OCI-M1 (cell line): ENCODE data around the gene ANGPT4.
"Not testable (repeated sequence)": the region's sequence is repeated elsewhere in the genome, so short reads cannot be mapped to it uniquely, and the experiment has no call there.

Experiments used
- DNase-seq: peaks from one replicate; lab custom pipeline; 2025; lab: John Stamatoyannopoulos, UW

ANGPT4 gene

DNA sequence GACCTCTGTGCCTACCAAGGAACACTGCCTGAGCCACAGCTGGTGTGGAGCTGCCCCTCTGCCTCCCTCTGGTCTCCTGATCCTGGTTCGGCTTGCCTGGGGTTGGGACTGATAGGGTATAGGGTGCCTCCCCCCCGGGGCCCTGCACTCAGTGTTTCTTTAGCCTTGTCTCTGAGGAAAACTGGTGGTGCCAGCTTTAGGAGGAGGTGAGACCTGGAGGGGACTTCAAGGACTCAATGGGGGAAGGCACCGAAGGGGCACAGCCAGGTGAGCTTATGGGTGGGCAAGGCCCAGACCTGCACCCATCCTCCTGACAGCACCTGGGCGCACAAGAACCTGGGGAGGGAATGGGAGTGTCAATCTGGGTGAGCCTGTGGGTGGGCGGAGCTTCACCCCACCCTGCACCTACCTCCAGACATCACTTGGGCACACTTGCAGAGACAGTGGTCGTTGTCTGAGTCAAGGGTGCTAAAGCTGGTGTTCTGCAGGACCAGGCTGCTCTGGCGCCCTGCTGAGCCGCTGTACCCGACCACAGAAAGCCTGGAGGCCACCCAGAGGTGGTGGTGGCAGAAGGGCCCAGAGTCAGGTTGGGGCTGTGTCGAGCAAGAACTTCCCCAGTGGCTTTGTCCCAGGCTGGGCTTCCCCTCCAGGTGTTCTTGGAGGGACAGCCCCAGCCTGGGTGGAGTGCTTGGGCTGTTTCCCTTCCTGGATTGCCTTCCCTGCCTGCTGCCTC lies 42.1 kb downstream of the ANGPT4 start:
- no peak for DNase-seq

DNA sequence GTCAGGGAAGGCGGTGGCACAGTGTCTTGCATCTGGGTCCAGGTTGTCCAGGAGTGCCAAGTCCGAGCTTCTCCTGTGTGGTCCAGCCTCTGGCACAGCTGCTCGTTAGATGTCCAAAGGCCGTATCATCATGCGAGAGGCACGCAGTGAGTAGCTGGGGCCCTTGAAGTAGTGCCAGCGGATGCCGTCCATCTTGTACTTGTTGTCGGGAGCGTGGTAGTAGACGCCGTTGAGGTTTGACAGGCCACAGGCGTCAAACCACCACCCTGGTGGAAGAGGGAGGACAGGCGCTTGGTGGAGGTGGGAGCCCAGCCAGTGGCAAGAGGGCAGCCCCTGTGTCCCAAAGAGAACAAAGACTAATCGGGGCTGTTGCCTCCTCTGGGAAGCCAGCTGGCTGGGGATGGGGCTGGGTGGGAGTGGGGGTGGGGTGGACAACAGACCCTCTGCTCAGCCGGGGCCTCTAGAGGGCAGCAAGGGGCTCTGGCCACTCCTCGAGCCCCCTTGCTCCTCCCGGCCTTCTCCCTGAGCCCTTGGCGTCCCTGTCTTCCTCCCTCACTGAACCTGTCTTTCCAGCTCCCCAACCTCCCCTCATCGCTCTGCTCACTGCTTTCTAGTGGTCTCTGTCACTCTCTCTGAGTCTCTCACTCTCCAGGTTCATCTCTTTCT lies 43.1 kb downstream of the ANGPT4 start:
- no peak for DNase-seq

DNA sequence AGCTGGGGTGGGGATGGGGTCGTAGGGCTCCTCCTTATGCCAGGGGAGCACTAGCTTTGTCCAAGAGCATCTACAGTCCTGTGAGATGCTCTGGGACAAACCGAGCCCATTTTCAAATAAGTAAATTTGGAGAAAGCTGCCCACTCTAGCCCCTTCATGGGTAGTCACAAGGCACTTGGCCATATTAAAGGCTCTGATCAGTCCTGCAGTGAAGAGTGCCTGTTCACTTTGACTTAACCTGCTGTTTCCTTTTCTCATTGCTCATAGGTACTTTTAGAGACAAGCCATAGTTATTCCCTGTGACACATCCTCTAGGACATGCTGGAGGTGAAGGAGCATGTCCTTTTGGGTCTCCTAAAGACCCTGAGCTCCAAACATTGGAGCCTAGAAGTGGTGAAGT lies 44.2 kb downstream of the ANGPT4 start:
- DNase-seq, result no peak

DNA sequence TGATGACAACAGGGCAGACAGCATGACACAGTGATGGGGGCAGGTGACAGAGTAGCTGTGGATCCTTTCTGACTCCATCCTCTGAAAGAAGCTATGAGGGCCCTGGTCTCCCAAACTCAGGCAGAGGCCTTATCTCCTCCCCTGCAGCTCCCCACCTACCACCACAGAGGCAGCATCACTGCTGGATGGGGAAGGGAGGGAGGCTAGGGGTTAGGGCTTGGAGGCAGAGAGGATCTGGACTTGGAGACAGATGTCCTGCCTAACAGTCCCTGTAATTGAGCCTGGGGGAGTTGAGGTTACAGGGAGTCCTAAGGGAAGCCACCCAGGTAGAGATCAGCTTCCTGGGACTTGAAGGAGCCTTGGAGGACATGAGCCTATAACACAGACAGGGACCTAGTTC lies 44.7 kb downstream of the ANGPT4 start:
- no peak for DNase-seq

DNA sequence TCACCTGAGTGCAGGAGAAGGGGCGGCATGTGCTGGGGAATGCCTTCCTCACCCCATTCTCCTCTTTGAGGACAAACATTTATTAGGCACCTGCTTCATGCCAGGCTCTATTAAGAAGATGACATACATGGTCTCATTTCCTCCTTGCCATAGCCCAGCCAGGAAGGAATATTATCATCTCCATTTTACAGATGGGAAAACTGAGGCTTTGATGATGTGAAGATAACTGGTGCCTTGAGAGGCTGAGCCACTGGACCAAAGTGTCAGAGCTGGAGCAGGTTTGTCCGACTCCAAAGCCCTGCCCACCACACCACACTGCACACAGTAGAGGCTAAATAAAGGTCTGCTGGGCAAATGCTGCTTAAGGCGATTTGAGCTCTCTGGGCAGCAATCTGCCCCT lies 45.4 kb downstream of the ANGPT4 start:
- DNase-seq, result no peak

DNA sequence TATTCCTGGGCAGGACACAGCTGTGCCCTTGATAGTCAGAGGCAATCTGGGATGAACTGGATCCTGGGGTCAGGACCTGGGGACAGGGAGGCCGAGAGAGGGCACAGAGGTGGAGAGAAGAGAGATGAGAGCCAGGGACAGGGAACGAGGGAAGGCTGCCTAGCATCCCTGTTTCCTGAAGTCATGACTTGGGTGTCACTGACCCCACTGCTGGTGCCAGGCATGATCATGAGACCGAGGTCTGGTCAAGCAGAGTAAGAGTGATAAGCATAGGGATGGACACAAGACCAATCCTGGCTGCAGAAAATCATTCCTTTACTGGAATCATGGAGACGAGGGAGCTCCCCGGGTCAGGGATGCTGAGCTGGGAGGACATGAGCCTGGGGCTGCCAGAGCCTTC lies 46.5 kb downstream of the ANGPT4 start:
- no peak for DNase-seq

DNA sequence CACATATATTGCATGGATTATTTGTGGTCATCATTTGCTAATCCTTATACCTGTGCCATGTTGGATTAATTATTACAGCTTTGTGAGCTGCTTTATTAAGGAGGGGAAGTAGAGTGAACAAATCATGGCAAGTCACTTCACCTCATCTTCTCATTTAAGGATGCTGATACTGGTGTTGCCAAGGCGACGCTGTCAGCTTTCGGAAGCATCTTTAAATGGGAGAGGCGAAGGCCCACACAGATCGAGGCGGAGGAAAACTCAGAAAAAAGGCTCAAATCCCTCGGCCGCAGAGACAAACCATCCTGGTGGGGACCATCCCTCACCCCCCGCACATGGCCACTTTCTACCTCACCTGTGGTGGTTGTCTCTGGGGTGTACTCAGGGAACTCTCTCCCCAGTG lies 47.9 kb downstream of the ANGPT4 start:
- no peak for DNase-seq

DNA sequence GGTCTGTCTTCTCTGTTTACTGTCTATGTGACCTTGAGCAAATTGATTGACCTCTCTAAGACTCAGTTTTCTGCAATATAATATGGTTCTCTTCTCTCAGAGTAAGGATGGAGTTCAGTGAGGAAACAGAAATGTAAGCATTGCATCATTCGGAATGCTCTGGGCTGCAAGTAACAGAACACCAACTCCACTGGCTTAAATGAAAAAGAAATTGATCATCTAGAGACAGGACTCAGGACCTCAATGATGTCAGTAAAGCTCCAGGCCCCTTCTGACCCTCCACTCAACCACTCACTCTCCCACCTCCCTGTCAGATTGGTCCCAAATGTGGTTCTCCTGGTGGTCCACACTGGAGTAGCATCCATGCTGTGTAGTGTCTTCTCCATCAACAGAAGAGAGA lies 50.7 kb downstream of the ANGPT4 start:
- DNase-seq, result no peak

DNA sequence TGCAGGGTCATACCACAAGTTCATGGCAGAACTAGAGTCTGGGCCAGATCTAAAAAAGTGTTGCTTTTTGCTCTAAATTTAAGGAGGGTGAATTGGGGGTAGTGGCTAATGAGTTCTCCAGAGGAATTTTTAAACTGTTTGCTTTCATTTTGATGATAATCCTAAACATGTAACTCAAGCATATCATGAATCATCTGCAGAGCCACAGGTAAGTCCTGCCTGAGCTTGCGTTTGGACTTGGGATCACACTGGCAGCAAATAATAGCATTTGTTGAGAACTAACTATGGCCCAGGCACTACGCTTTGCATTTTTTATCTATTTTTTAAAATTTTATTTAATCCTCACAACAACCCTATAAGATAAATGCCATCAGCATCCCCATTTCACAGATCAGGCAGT lies 55.2 kb downstream of the ANGPT4 start:
- DNase-seq, result no peak

DNA sequence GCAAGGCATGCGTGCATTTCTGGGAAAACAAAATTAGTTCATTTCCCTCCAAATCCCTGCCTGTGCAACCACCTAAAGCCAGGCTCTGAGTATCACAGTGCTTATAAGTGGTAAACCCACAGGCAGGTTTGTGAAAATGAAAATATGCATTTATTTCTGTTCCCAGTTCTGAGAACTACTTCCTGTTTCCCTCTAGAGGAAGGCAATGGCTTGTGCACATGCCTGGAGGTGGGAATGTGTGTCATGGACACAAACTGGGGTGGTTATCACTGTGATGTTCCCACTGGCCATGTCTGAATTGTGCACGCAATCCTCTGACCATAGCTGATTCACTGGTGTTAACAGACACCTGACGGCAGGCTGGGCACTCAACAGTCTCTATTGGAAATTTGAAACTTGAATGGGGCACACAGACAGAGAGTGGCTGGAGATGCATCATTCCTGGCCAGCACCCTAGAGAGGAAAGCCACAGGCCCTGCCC lies 56.3 kb downstream of the ANGPT4 start:
- DNase-seq, result peak; percentile 31

DNA sequence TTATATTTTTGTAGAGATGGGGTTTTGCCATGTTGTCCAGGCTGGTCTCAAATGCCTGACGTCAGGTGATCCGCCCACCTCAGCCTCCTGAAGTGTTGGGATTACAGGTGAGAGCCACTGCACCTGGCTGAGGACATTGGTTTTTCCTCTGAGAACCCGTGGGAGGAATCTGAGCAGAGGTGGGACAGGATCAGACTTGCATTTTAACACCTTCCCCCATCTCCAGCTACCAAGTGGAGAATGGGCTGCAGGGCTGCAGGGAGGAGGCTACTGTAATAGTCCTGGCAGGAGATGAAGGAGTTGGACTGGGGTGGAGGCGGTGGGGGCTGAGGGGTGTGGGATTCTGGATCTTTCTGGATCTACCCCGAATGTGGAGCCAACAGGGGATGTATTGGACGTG lies 58.1 kb downstream of the ANGPT4 start:
- DNase-seq, result no peak

DNA sequence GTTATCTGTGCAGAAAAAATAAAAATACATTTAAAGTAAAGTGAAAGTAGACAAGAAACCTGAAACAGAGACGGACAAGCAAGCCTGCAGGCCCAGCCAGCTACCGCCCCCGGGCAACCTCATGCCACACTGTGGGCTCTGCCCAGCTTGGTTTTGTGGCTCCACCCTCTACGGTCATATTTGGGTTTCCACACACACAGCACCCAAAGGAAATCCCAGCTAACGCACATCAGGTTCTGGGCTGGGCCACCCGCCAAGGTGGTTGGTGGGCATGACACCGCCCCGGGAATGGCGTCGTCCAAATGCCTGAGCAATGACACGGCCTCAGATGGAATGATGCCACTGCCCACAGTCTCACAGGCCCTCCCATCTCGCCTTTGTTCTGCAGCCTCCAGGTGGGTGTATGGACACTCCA lies 59.8 kb downstream of the ANGPT4 start:
- no peak for DNase-seq

DNA sequence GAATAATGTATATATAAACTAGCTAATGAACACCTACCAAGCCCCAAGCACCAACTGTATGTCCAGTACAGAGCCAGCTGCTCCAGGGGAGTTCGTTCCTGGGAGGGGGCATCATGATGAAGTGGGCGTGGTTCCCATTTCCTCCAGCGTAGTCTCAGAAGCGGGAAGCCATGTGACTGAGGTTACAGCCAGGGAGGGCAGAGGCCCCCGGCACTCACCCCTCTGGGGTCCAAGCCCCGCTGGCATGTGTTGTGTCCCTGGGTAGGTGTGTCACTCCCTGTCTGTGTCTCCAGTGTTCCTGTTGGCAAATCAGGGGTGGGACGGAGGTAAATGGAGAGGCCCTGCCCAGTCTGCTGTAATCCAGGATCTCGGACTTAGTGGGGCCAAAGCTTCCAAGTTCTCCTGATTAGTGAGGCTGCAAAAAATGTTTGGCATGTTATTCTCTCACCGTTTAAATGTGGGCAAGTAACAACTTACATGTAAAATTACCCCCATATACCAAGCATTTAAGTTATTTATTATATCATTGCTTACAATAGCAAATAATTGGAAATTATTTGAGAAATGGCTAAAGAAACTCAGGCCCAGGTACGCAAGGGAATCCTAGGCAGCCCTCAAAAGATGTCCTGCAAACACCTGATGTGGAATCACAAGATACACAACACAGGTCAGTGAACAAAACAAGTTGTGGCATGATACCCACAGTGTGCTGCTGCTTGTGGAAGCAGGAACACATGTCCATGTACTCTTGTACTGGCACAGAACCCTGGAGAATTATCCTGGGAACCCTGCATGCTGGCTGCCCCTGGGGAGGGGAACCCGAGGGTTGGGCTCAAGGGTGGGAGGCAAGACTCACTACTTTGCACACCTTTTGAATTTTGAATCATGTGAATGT lies 60.4 kb downstream of the ANGPT4 start:
- DNase-seq, result no peak

DNA sequence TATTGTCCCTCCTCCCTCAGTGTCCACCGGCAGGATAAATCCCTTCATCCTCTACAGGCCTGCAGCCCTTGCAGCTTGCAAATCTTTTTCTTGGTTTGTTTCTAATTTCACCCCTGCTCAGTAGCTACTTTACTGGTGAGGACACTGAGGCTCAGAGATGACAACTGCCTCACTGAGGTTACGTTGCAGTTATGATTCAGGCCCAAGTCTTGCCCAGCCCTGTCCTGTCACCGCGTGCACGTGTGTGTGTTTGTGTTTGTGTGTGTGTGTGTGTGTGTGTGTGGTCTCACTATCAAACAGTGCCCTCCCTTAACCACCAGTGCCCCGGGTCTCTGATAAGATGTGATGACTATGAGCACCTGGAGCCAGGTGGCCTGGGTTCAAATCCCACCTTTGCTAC lies 61.5 kb downstream of the ANGPT4 start:
- no peak for DNase-seq

DNA sequence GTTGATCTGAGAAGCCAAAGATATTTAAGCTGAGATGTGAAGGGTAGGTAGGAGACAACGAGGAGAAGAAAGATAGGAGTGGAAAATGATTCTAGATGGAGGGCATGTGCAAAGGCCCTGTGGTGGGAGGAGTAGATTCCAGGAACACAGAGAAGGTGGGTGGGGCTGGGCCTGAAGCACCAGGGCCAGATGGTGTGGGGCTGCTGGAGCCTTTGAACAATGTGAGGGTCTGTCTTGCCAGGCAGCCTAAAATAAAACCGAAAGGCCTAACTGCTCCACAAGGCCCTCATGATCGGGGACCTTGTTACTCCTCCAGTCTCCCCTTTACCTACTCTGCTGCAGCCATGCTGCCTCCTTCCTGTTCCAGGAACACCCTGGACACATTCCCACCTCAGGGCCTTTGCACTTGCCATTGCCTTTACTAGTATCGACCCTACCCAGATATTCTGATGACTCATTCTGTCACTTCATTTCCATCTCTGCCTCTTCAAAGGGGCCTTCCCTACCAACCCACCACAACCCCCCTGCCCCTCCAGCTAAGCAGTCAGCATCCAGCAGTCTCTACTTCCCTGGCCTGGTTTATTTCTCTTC lies 62.6 kb downstream of the ANGPT4 start:
- DNase-seq, result no peak

DNA sequence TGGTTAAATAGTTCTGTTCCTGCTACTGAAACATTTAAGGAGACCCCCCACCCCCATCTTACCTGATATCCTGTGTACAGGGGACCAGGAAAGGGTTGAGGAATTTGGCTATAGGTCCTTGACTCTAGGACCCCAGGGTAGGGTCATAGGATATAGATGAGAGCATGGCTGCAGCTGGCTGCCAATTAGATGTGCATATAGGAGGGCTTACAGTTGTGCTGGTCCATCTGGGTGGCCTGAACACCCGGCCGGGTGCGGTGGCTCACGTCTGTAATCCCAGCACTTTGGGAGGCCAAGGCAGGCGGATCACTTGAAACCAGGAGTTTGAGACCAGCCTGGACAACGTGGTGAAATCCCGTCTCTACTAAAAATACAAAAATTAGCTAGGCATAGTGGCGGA lies 67.4 kb downstream of the ANGPT4 start:
- DNase-seq, result not testable (repeated sequence)

DNA sequence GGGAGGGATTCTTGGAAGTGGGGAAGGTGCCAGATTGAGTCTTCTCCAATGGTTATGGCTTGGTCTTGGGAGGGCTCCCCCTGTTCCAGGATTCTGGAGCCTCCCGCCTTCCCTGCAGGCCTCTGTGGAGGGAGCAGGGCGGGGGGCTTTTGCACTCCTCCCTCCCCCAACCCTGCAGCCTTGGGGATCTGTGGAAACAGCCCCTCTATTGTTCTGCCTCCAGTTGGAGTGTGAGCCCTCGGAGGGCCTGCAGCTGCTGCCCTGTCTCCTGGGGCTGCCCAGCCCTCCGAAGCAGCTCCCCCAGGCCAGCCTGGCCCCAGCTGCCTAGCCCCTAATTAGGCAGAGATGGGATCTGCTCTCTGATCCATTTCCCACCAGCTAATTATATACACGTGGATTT lies 67.9 kb downstream of the ANGPT4 start:
- DNase-seq, result no peak

DNA sequence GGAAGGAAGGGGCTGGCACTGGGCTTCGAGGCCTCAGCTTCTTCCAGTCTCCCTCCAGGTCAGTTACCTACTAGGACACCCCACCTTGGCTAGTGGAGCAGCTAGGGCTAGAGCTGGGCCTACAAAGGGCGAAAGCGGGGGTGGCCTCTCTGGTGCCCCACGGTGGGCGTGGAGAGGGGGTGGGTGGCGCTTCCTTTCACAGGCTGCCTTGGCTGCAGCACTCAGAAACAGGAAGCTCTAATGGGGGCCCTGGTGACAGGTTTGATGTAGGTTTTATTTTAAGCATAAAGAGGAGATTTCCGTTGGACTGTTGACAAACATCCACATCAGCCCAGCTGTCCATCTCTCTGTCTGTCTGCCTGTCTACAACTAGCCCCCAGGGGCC lies 69.2 kb downstream of the ANGPT4 start:
- peak; percentile 24 for DNase-seq

DNA sequence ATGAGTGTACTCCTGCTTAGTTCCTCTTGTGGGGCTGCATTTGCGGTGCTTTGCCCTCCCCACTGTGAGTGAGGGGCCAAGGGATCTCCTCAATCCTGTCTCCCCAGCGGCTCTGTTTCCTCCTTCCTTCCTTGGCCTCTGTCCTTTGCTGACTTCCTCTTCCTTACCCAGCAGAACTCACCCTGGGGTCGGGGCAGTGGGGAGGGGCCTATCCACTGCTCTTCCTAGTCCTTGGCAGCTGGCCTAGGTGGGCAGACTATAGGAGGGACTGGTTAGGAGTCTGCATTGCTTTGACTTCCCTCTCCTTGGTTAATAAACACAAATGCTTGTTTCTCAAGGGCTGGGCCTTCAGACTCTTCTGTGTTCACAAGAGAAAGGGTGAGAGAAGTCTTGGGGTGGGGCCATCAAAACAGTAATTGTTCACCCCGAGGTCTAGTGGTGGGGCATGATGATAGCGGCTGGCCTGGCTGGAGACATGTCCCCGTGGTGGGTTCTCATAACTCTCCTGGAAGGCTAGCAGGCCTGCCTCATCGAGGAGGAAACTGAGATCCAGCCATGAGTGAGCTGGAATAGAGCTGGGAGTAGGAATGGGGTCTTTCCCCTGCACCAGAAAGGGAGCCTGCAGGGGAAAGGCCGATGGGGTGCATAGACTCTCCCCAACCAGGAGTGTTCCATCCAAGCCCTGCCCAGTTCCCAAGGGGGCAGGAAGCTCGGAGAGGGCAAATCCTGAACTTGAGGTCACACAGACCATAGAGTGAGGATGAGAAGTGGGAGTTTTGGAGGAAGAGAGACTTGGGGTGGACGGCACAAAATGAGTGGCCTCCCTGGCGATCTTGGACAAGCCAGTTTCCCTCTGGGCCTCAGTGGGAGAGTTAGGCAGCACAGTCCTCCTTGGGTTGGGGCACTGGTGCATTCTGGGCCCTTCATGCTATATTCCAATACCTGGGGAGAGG lies 69.9 kb downstream of the ANGPT4 start:
- peak; percentile 21 for DNase-seq

DNA sequence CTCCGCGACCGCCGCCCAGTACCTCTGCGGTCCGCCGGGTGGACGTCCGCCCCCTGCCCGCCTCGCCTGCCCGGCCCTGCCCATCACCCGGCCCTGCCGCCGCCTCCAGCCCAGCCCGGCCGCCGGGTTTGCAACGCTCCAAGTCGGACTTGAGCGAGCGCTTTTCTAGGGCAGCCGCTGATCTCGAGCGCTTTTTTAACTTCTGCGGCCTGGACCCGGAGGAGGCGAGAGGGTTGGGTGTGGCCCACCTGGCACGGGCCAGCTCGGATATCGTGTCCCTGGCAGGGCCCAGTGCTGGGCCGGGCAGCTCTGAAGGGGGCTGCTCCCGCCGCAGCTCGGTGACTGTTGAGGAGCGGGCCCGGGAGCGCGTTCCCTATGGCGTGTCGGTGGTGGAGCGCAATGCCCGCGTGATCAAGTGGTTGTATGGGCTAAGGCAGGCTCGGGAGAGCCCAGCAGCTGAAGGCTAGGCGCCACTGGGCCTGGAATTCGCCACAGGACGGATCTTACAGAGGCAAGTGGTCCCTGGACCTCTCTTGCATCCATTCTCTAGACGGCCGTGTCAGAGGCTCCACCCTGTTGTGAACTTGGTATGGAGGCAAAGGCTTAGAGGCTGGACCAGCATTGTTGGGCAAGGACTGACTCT lies 70.8 kb downstream of the ANGPT4 start:
- DNase-seq, result no peak
